ENCODE data around the gene IZUMO3.

DNA sequence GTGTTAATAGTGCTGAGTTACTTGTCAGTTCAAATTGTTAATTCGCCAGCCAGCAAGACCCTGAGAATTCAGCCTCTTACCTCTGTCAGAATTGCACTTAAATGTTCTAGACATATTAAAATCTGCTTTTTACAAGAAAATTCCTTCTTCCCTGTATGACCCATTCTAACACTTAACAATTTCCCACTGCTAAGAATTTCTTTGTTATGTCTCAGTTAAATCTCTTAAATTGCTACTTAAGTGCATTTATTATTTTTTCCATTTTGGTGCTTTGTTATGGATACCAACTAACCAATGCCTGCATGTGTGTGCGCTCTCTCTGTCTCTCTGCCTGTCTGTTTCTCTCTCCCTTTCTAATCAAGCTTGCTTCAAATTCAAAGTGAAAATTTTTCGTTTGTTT, 44.9 kb downstream of the IZUMO3 start:
- TF ChIP-seq, protein P1, sequence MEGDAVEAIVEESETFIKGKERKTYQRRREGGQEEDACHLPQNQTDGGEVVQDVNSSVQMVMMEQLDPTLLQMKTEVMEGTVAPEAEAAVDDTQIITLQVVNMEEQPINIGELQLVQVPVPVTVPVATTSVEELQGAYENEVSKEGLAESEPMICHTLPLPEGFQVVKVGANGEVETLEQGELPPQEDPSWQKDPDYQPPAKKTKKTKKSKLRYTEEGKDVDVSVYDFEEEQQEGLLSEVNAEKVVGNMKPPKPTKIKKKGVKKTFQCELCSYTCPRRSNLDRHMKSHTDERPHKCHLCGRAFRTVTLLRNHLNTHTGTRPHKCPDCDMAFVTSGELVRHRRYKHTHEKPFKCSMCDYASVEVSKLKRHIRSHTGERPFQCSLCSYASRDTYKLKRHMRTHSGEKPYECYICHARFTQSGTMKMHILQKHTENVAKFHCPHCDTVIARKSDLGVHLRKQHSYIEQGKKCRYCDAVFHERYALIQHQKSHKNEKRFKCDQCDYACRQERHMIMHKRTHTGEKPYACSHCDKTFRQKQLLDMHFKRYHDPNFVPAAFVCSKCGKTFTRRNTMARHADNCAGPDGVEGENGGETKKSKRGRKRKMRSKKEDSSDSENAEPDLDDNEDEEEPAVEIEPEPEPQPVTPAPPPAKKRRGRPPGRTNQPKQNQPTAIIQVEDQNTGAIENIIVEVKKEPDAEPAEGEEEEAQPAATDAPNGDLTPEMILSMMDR (conservative IDR thresholded peaks at IDR 0.05; ENCODE audit: low read depth, low read length), result no peak
- TF ChIP-seq RFX5 (IDR thresholded peaks at IDR 0.05; ENCODE audit: low read depth, low read length), result no peak
- TF ChIP-seq POLR2A (IDR thresholded peaks at IDR 0.05; ENCODE audit: low read depth, low read length), result no peak
- TF ChIP-seq, protein P2, sequence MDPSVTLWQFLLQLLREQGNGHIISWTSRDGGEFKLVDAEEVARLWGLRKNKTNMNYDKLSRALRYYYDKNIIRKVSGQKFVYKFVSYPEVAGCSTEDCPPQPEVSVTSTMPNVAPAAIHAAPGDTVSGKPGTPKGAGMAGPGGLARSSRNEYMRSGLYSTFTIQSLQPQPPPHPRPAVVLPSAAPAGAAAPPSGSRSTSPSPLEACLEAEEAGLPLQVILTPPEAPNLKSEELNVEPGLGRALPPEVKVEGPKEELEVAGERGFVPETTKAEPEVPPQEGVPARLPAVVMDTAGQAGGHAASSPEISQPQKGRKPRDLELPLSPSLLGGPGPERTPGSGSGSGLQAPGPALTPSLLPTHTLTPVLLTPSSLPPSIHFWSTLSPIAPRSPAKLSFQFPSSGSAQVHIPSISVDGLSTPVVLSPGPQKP (IDR thresholded peaks at IDR 0.05; ENCODE audit: borderline replicate concordance, low read depth, low read length), result no peak

Data from IMR-90 (cell line).